Stimulated activated effector memory CD8-positive, alpha-beta T cell treated with anti-CD3 and anti-CD28 coated beads, Interleukin-12 subunit alpha, Interleukin-12 subunit beta, amount 100 ng/mL, for 72 hours (primary cell): ENCODE data around the gene WSCD1.

Experiments used
- ATAC-seq: fragments of 150-1000 bp; cut with Tn5 transposase; 2 replicates; pipeline ENCODE4 v1.10.0; 2021
- DNase-seq, 2 donors: peaks; one replicate each; pipeline ENCODE4 v3.0.0; 2021 to 2022; ENCODE audit warnings: low spot score in 2 of 2
- H3K27ac Mint-ChIP-seq: one replicate; pipeline ENCODE4 v1.8.0; 2022; ENCODE audit warnings: mild to moderate bottlenecking, mixed read lengths
- H3K36me3 Mint-ChIP-seq: one replicate; pipeline ENCODE4 v1.8.0; 2022; ENCODE audit warnings: mild to moderate bottlenecking, mixed read lengths
- H3K4me1 Mint-ChIP-seq: one replicate; pipeline ENCODE4 v1.8.0; 2022; ENCODE audit warnings: mixed read lengths
- H3K4me3 Mint-ChIP-seq: one replicate; pipeline ENCODE4 v1.8.0; 2022; ENCODE audit warnings: mild to moderate bottlenecking, mixed read lengths
- H3K9me3 Mint-ChIP-seq: one replicate; pipeline ENCODE4 v1.8.0; 2022; ENCODE audit warnings: mixed read lengths

WSCD1 gene

DNA sequence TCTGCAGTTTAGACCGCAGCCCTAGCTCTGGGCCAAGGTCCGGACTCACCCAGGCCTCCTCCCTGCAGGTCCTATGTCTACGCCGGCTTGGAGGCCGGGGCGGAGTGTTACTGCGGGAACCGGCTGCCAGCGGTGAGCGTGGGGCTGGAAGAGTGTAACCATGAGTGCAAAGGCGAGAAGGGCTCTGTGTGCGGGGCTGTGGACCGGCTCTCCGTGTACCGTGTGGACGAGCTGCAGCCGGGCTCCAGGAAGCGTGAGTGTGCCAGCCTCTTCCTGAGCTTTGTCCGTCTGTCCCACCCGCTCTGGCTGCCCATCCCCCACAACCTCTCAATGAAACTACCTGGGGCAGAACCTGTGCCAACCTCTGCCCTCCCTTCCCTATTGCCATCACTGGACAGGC, 20.1 kb downstream of the WSCD1 start:
- H3K9me3 Mint-ChIP-seq, result no peaks in the 10 kb centered on the region
- no peaks in the 10 kb centered on the region for H3K36me3 Mint-ChIP-seq
- DNase-seq (no peak), ATAC-seq (no peak)
- no peaks in the 10 kb centered on the region for H3K4me1 Mint-ChIP-seq
- no peak overlapping the region for H3K27ac Mint-ChIP-seq
- H3K4me3 Mint-ChIP-seq, result no peak overlapping the region

DNA sequence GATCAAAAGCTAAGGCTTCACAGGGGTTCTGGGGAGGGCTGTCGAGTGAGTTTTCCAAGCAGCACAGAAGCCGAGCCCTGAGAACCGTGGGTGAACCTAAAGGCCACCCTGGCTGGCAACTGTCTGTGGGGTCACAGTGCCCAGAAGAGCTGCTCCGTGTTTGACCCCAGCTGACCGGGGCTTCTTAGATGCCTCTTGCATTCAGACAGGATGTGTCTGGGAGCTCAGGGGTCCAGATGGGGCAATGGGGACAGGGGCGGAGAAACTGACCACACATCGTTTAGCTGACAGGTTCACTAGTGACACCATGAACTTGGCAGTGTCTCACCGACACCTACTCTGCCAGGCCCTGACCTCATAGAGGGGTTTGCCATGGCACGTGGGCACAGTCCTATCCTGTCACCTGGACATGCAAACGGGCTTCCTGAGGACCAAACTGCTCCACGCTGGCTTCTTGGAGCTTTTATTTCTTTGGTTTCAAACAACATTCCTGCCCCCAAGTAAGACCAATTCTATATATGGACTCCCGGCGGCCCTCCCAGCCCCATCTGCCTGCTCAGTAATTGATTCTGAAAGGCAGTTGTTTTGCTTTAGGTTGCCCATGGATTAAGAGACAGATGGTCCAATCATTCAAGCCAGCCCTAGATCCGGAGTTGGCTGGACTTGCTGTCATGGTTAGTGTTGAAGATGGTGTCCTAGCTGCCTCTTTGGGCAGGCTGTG, 22.2 kb downstream of the WSCD1 start:
- Mint-ChIP-seq H3K4me1 (no peaks in the 10 kb centered on the region), H3K36me3 (no peaks in the 10 kb centered on the region), H3K9me3 (no peaks in the 10 kb centered on the region), H3K4me3 (no peak overlapping the region), H3K27ac (no peak overlapping the region)
- DNase-seq (no peak), ATAC-seq (no peak)

DNA sequence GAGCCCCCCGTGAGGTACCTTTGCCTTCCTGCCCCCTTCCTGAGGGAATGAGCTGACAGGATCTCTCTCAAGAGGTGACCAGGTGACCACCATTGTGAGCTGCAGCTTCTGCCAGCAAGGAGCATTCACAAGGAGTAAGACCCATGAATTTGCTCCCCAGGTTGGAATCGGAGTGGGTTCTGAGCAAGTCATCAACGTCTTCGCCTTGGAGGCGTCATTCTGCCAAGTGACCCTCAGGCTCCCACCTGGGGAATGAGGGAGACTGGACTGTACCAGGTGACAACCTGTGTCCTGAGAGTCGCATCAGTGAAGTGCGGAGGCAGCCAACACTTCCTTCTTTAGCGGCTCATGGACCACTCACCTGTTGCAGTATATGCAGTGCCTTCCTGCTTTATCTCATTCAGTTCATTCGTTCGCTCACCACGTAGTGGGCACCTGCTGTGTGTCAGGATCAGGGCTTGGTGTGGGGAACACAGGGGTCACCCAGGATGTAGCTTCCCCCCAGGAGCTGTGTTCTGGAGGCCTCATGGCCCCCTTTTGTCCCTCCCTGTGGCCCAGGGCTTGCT, 22.8 kb downstream of the WSCD1 start:
- Mint-ChIP-seq H3K4me3 (no peak overlapping the region), H3K9me3 (no peaks in the 10 kb centered on the region), H3K27ac (no peak overlapping the region), H3K4me1 (no peaks in the 10 kb centered on the region), H3K36me3 (no peaks in the 10 kb centered on the region)
- ATAC-seq, result no peak
- DNase-seq, result no peak

DNA sequence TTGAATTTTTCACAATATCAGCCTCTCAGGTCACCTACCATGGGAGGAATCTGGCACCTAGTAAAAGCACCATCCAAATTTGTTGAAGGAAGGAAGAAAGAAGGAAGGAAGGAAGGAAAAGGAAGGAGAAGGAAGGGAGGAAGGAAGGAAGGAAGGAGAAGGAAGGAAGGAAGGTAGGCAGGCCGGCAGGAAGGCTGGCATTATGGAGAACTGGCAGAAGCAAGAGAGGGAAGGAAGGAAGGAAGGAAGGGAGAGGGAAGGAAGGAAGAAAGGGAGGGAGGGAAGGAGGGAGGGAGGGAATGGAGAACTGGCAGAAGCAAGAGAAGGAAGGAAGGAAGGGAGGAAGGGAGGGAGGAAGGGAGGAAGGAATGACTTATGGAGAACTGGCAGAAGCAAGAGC, 24.3 kb downstream of the WSCD1 start:
- Mint-ChIP-seq H3K4me3 (no peak overlapping the region), H3K4me1 (no peaks in the 10 kb centered on the region), H3K9me3 (no peaks in the 10 kb centered on the region), H3K27ac (no peak overlapping the region), H3K36me3 (no peaks in the 10 kb centered on the region)
- DNase-seq (no peak), ATAC-seq (no peak)

DNA sequence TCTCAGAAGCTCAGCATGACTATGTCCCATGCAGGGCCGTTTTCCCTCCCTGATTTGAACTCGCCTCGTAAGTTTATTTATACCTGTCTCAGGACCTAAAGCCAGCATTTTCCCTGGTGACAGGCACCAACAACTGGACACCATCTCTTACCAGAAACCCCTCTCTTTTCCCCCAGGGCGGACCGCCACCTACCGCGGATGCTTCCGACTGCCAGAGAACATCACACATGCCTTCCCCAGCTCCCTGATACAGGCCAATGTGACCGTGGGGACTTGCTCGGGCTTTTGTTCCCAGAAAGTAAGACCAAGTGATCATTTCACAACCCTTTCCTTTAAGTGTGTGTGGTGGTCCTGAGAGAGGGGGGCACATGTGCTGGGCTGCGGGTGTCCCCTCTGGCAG, 24.7 kb downstream of the WSCD1 start:
- H3K9me3 Mint-ChIP-seq, result no peaks in the 10 kb centered on the region
- no peaks in the 10 kb centered on the region for H3K36me3 Mint-ChIP-seq
- no peaks in the 10 kb centered on the region for H3K4me1 Mint-ChIP-seq
- no peak for DNase-seq
- ATAC-seq, result no peak
- no peak overlapping the region for H3K27ac Mint-ChIP-seq
- H3K4me3 Mint-ChIP-seq, result no peak overlapping the region

DNA sequence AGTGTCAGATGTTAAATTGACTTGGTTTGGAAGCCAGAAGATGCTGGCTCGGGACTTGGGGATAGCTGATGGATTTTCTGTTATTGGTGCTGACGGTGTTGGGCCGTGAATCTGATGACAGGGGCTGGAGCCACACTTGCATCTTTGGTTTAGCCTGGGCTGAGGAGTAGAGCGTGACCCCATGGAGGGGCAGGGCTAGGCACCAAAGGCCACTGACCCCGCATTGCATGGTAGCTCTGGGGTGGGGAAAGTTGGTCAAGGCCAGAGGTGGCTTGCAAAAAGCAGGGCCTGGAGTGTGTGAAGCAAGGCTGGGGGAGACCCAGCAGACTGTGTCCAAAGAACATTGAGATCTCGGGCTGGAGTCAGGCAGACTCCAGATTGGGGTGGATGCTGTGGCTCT, 25.3 kb downstream of the WSCD1 start:
- H3K4me1 Mint-ChIP-seq, result no peaks in the 10 kb centered on the region
- ATAC-seq (no peak), DNase-seq (no peak)
- H3K9me3 Mint-ChIP-seq, result no peaks in the 10 kb centered on the region
- H3K27ac Mint-ChIP-seq, result no peak overlapping the region
- no peak overlapping the region for H3K4me3 Mint-ChIP-seq
- H3K36me3 Mint-ChIP-seq, result no peaks in the 10 kb centered on the region

DNA sequence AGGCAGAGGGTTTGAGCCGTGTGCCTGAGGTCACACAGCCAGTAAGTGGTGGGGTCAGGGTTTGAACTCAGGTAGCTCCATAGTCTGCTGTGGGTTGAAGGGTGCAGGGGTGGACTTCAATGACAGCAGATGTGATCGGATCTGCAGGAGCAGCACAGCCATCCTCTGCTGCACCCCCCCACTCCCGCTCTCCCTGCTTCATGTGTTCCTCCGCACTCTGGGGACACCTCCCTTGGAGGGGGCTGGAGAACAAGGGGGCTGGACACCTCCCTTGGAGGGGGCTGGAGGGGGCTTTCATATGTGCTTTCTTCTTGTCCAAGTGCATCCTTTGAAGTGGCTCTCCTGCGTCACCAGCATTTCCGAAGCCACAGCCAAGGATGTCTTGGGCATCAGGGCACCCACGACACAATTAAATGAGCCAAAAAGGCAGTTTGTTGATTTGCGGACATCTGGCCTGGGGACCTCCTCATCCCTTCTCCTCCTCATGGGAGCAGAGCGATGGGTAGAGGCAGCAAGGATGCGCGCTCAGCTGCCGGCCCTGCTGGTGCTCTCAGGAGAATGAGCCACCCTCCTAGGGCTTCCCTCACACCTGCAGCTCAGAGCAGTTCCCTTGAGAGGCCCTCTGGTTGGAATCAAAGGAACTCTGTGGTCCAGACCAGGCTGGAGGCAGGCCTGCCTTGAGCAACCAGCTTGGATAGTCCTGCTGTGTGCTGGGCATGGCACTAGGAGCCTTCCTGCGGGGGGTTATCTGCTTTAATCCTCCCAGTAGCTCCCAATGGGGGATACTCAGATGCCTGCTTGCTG, 26.2 kb downstream of the WSCD1 start:
- ATAC-seq, result no peak
- Mint-ChIP-seq H3K9me3 (no peaks in the 10 kb centered on the region), H3K27ac (no peak overlapping the region), H3K4me1 (no peaks in the 10 kb centered on the region), H3K4me3 (no peak overlapping the region), H3K36me3 (no peaks in the 10 kb centered on the region)
- no peak for DNase-seq

DNA sequence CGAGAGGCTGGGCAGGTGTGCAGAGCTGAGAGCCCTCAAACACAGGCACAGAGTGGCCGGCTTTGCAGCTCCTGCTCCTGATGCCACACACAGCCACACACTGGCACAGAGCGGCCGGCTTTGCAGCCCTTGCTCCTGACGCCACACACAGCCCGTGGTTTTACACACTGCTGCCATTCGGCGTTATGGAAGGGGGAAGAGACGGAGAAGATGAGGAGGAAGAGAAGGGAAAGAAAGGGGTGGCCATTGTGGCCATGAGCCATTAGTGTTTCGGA, 26.8 kb downstream of the WSCD1 start:
- no peak overlapping the region for H3K4me3 Mint-ChIP-seq
- H3K36me3 Mint-ChIP-seq, result no peaks in the 10 kb centered on the region
- H3K4me1 Mint-ChIP-seq, result no peaks in the 10 kb centered on the region
- no peak overlapping the region for H3K27ac Mint-ChIP-seq
- no peaks in the 10 kb centered on the region for H3K9me3 Mint-ChIP-seq
- DNase-seq (no peak), ATAC-seq (no peak)

DNA sequence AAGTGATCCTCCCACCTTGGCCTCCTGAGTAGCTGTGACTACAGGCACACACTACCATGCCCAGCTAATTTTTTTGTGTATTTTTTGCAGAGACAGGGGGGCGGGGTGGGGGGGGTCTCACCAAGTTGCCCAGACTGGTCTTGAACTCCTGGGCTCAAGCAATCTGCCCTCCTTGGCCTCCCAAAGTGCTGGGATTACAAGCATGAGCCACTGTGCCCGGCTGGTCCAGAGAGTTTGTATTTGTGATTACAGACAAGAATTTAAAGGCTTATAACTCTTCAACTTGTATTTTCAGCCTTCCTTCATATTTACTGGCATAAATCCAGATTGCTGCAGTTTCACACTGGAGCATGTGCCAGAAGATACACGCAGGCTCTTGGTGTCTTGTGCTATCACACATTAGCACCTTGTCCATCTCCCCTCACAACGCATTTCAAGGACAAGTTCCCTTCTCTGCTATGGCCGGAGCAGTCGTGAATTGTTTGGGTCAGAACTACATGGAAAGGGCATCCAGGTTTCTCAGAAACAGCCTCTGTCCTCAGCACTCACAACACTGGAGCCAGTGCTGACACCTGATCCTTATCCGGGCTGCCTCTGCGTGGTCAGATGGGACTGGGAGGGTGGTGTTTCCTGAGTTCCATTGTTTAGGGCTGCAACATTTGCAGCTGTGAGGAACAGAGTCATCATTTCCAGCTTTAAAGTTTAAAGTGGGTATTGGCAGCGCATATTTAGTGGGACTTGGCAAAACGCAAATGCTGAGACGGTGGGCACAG, 28.1 kb downstream of the WSCD1 start:
- Mint-ChIP-seq H3K4me3 (no peak overlapping the region), H3K4me1 (no peaks in the 10 kb centered on the region), H3K36me3 (no peaks in the 10 kb centered on the region), H3K27ac (no peak overlapping the region), H3K9me3 (no peaks in the 10 kb centered on the region)
- DNase-seq (no peak), ATAC-seq (no peak)

DNA sequence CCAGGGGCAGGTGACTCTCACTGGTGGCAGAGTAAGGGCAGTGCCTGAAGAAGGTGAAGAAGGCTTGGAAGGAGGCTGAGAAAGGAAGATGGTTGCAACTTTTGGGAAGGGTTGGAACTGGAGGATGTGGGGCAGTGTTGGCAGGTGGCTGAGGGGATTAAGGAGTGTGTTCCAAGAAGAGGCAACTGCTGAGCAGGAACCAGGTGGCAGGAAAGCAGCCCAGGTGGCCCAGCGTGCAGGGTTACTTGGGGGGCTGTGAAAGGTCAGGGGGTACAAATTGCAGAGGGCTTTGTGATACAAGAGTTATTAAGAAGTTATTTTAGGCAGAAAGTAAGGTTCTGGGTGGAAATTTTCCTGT, 28.6 kb downstream of the WSCD1 start:
- no peak for ATAC-seq
- no peak for DNase-seq
- Mint-ChIP-seq H3K4me3 (no peak overlapping the region), H3K36me3 (no peaks in the 10 kb centered on the region), H3K4me1 (no peaks in the 10 kb centered on the region), H3K27ac (no peak overlapping the region), H3K9me3 (no peaks in the 10 kb centered on the region)

DNA sequence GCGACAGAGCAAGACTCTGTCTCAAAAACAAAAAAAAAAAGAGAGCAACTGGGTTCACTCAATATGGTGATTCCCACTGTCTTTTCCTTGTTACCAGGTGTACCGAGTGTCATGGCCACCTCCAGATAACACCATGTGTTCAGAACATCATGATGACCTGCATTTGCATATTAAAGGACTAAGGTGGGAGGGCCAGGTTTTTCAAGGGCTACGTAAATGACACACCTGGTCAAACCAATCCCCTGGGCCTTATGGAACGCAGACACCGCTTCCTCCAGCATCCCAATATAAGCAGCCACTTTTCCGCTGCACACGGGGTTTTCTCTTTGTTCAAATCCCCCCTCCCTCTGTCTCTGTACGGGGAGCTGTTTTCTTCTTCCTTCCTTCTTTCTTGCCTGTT, 29.3 kb downstream of the WSCD1 start:
- Mint-ChIP-seq H3K9me3 (no peaks in the 10 kb centered on the region), H3K4me3 (no peak overlapping the region), H3K36me3 (no peaks in the 10 kb centered on the region), H3K4me1 (no peaks in the 10 kb centered on the region), H3K27ac (no peak overlapping the region)
- ATAC-seq (no peak), DNase-seq (no peak)

DNA sequence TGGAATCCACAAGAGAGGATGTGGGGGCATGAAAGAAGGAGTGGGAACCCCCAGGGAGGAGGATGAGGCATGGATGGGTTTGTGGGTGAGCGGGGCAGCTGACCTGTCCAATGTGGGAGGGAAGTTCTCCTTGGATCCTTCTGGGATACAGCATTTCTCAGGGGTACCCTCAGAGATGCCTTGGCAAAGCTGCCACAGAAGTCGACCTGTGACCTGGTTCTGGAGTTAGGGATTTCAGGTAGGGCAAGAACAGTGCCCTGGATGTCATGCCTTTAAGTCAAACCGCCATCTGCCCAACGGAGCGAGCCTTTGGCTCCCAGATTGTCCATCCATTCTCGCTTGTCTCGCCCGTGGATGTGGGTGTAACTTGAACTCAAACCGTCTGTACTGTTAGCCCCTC, 30.0 kb downstream of the WSCD1 start:
- H3K36me3 Mint-ChIP-seq, result no peaks in the 10 kb centered on the region
- DNase-seq, result no peak
- no peaks in the 10 kb centered on the region for H3K9me3 Mint-ChIP-seq
- H3K4me3 Mint-ChIP-seq, result no peak overlapping the region
- ATAC-seq, result no peak
- no peaks in the 10 kb centered on the region for H3K4me1 Mint-ChIP-seq
- H3K27ac Mint-ChIP-seq, result no peak overlapping the region

DNA sequence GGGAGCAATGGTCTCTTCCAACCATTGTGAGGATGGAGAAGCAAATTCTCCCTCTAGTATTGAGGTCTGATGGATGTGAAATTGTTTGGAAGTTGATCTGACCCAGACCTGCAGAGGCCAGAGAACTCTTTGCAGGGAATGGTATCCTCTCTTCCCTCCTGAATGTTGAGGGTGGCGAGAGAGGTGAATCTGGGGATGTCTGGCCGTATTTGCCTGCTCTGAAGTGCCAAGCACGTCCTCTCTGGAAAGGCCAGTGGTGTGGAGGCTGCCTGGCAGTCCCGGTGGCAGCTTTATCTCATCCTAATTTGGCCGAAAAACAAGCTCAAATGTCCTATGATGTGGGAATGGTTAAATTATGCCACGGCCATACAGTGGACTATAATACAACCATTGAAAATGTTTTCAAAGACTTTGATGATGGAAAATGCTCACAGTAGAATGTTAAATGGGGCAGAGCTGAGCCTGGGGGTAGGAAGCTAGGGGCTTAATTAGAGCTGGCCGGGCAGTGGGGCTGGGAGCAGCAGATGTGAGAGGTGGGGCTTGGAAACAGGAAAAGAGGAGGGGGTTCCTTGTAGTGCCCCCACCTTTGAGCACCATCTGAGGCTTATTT, 30.8 kb downstream of the WSCD1 start:
- ATAC-seq, result no peak
- H3K4me3 Mint-ChIP-seq, result no peak overlapping the region

DNA sequence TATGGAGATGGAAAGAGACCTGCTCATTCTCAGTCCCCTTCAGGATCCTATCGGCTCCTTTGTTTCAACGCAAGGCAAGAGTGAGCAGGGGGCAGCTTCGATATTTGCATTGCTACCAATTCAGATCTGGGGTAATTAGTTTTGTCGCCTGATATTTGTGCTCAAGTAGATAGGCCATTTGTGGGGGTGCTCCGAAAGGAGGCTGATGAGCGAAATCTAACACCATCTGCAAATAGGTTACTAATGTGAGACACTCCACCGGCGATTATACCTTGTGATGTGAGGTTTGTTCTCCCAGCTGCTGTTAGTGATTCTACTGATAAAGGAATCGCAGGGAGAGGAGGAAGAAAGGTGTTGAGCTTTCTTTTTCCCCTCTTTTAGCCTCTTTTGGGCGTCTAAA, 31.5 kb downstream of the WSCD1 start:
- no peak for ATAC-seq
- Mint-ChIP-seq H3K4me1 (no peaks in the 10 kb centered on the region), H3K27ac (no peak overlapping the region)

More for the DNA sequence above, 30.8 kb downstream of the WSCD1 start:
- no peak overlapping the region for H3K27ac Mint-ChIP-seq
- H3K36me3 Mint-ChIP-seq, result no peaks in the 10 kb centered on the region
- H3K9me3 Mint-ChIP-seq, result no peaks in the 10 kb centered on the region
- DNase-seq, result no peak
- H3K4me1 Mint-ChIP-seq, result no peaks in the 10 kb centered on the region

DNA sequence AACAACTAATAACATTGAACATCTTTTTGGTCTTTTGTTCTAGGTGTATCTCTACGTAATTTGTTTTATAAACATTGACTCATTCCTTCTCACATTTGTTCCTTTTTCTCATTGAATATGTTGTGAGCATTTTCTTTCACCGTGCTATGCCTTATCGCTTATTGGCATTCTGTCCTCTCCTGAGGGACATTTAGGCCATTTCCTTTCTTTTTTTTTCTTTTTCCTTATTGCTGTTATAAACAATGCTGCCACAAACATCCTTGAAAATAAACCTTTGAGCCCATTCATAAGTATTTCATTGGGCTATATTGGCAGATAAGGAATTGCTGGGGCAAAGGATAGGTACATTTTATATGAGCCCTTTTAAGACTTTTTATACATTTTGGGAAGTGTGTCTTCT, 32.4 kb downstream of the WSCD1 start:
- Mint-ChIP-seq H3K9me3 (no peaks in the 10 kb centered on the region), H3K36me3 (no peaks in the 10 kb centered on the region), H3K4me1 (no peaks in the 10 kb centered on the region), H3K4me3 (no peak overlapping the region), H3K27ac (no peak overlapping the region)
- DNase-seq, result no peak
- no peak for ATAC-seq

More for the DNA sequence above, 31.5 kb downstream of the WSCD1 start:
- H3K36me3 Mint-ChIP-seq, result no peaks in the 10 kb centered on the region
- no peaks in the 10 kb centered on the region for H3K9me3 Mint-ChIP-seq
- DNase-seq, result no peak
- no peak overlapping the region for H3K4me3 Mint-ChIP-seq
